H9 (cell line): Measurements from ENCODE around the gene ARID1A. TPM values are rescaled to one million over a fixed set of nuclear protein-coding genes. Genes with fewer than 3 reads are reported as not detected.

Experiments
- DNase-seq: peaks from one replicate; pipeline ENCODE4 v3.0.0-alpha.2; 2017
- H2AFZ ChIP-seq: one replicate; pipeline ENCODE4 v1.6.1; 2013; ENCODE audit warnings: mild to moderate bottlenecking, low read length, control low read depth, moderate library complexity
- H2AK5ac ChIP-seq: 2 replicates; pipeline ENCODE4 v1.6.1; 2013; ENCODE audit warnings: low read length, control low read depth, mixed read lengths; ENCODE audit not compliant: insufficient read length
- H2BK120ac ChIP-seq: one replicate; pipeline ENCODE4 v1.6.1; 2013; ENCODE audit warnings: low read depth, mild to moderate bottlenecking, low read length, control low read depth, inconsistent platforms; ENCODE audit not compliant: poor library complexity, severe bottlenecking
- H2BK12ac ChIP-seq: 2 replicates; pipeline ENCODE4 v1.6.1; 2013; ENCODE audit warnings: low read length, control low read depth, mixed read lengths, low read depth; ENCODE audit not compliant: insufficient read length
- H2BK15ac ChIP-seq: 2 replicates; pipeline ENCODE4 v1.6.1; 2013; ENCODE audit warnings: low read depth, low read length, control low read depth
- H2BK20ac ChIP-seq: one replicate; pipeline ENCODE4 v1.6.1; 2013; ENCODE audit warnings: low read depth, mild to moderate bottlenecking, low read length, control low read depth, inconsistent platforms; ENCODE audit not compliant: poor library complexity, severe bottlenecking
- H2BK5ac ChIP-seq: 2 replicates; pipeline ENCODE4 v1.6.1; 2013; ENCODE audit warnings: low read length, control low read depth, mixed read lengths; ENCODE audit not compliant: insufficient read length
- H3K14ac ChIP-seq: 2 replicates; pipeline ENCODE4 v1.6.1; 2013; ENCODE audit warnings: low read length, control low read depth; ENCODE audit not compliant: insufficient read depth
- H3K18ac ChIP-seq: 2 replicates; pipeline ENCODE4 v1.6.1; 2013; ENCODE audit warnings: low read depth, mild to moderate bottlenecking, mixed read lengths, low read length, control low read depth; ENCODE audit not compliant: insufficient read length
- H3K23ac ChIP-seq: 2 replicates; pipeline ENCODE4 v1.6.1; 2013; ENCODE audit warnings: low read length, control low read depth, mixed read lengths, low read depth; ENCODE audit not compliant: insufficient read length
- H3K23me2 ChIP-seq: 2 replicates; pipeline ENCODE4 v1.6.1; 2013; ENCODE audit warnings: low read depth, mild to moderate bottlenecking, mixed read lengths, low read length, control low read depth; ENCODE audit not compliant: insufficient read length, poor library complexity, severe bottlenecking
- H3K27ac ChIP-seq: 2 replicates; pipeline ENCODE4 v1.5.1; 2013; ENCODE audit warnings: low read length, control low read depth, mixed read lengths, low read depth; ENCODE audit not compliant: insufficient read length
- H3K27me3 ChIP-seq: 2 replicates; pipeline ENCODE4 v1.6.1; 2013; ENCODE audit warnings: low read length, control low read depth, inconsistent platforms; ENCODE audit not compliant: insufficient read depth
- H3K4ac ChIP-seq: 2 replicates; pipeline ENCODE4 v1.6.1; 2013; ENCODE audit warnings: low read depth, mild to moderate bottlenecking, control low read depth, inconsistent platforms, low read length, moderate library complexity
- H3K4me1 ChIP-seq: 2 replicates; pipeline ENCODE4 v1.6.1; 2013; ENCODE audit warnings: low read length, control low read depth, inconsistent platforms; ENCODE audit not compliant: insufficient read depth
- H3K4me2 ChIP-seq: 2 replicates; pipeline ENCODE4 v1.6.1; 2013; ENCODE audit warnings: low read length, control low read depth, mixed read lengths; ENCODE audit not compliant: insufficient read length, insufficient read depth
- H3K56ac ChIP-seq: 2 replicates; pipeline ENCODE4 v1.6.1; 2013; ENCODE audit warnings: low read depth, mild to moderate bottlenecking, mixed read lengths, low read length, control low read depth; ENCODE audit not compliant: insufficient read length
- H3K79me1 ChIP-seq: 2 replicates; pipeline ENCODE4 v1.6.1; 2013; ENCODE audit warnings: low read depth, mild to moderate bottlenecking, moderate library complexity, low read length, control low read depth, inconsistent platforms; ENCODE audit not compliant: insufficient read depth, poor library complexity, severe bottlenecking
- H3K79me2 ChIP-seq: 2 replicates; pipeline ENCODE4 v1.6.1; 2013; ENCODE audit warnings: low read length, control low read depth, inconsistent platforms; ENCODE audit not compliant: insufficient read depth
- H3K9ac ChIP-seq: 2 replicates; pipeline ENCODE4 v1.6.1; 2013; ENCODE audit warnings: low read length, control low read depth, mixed read lengths; ENCODE audit not compliant: insufficient read length; ENCODE audit errors: extremely low read depth
- H3K9me3 ChIP-seq: one replicate; pipeline ENCODE4 v1.6.1; 2013; ENCODE audit warnings: low read depth, low read length, inconsistent platforms; ENCODE audit not compliant: control insufficient read depth
- H3T11ph ChIP-seq: one replicate; pipeline ENCODE4 v1.6.1; 2013; ENCODE audit warnings: mild to moderate bottlenecking, low read length, control low read depth, inconsistent platforms
- H4K20me1 ChIP-seq: one replicate; pipeline ENCODE4 v1.6.1; 2013; ENCODE audit not compliant: control insufficient read depth, insufficient read length, insufficient read depth
- H4K5ac ChIP-seq: 2 replicates; pipeline ENCODE4 v1.6.1; 2013; ENCODE audit warnings: low read depth, mild to moderate bottlenecking, mixed read lengths, low read length, control low read depth; ENCODE audit not compliant: insufficient read length
- H4K8ac ChIP-seq: replicated peaks from 2 replicates; pipeline ENCODE4 v1.6.1; 2013; ENCODE audit warnings: low read length, control low read depth, mixed read lengths, low read depth; ENCODE audit not compliant: insufficient read length
- H4K91ac ChIP-seq: 2 replicates; pipeline ENCODE4 v1.6.1; 2013; ENCODE audit warnings: low read depth, mild to moderate bottlenecking, moderate library complexity, mixed read lengths, low read length, control low read depth; ENCODE audit not compliant: insufficient read length
- H3K27ac Mint-ChIP-seq, 3 experiments: 2 replicates in 2 of 3; 3 replicates in 1 of 3; pipeline ENCODE4 v1.8.0; 2020 to 2021; ENCODE audit warnings: mixed read lengths in 3 of 3, mild to moderate bottlenecking in 1 of 3, moderate library complexity in 1 of 3
- H3K27me3 Mint-ChIP-seq: 2 replicates; pipeline ENCODE4 v1.8.0; 2021; ENCODE audit warnings: low read depth, mild to moderate bottlenecking, moderate library complexity, mixed read lengths
- H3K36me3 Mint-ChIP-seq, 3 experiments: 2 replicates in 2 of 3; 3 replicates in 1 of 3; pipeline ENCODE4 v1.8.0; 2020 to 2021; ENCODE audit warnings: low read depth in 3 of 3, mixed read lengths in 3 of 3; ENCODE audit not compliant: insufficient read depth in 1 of 3
- H3K4me1 Mint-ChIP-seq, 2 experiments: 2 replicates each; pipeline ENCODE4 v1.8.0; 2020; ENCODE audit warnings: mixed read lengths in 2 of 2
- H3K4me3 Mint-ChIP-seq, 2 experiments: 2 replicates in 1 of 2; 3 replicates in 1 of 2; pipeline ENCODE4 v1.8.0; 2020 to 2021; ENCODE audit warnings: mild to moderate bottlenecking in 2 of 2, mixed read lengths in 2 of 2, moderate library complexity in 1 of 2
- H3K9me3 Mint-ChIP-seq, 2 experiments: 2 replicates in 1 of 2; 3 replicates in 1 of 2; pipeline ENCODE4 v1.8.0; 2020; ENCODE audit warnings: mild to moderate bottlenecking in 2 of 2, mixed read lengths in 2 of 2, moderate library complexity in 1 of 2
- WGBS: extraction: QIAGEN DNeasy Blood & Tissue Kit; methylation state at CpG from one replicate; pipeline ENCODE4 v1.1.7; 2013; ENCODE audit warnings: missing lambda C conversion rate, low lambda C conversion rate, mixed read lengths; ENCODE audit not compliant: insufficient read length; ENCODE audit errors: extremely low coverage; 5-methylcytosine and 5-hydroxymethylcytosine counted together
- total RNA-seq: library from RNA; stranded (reverse); gene quantifications from 2 replicates; pipeline ENCODE4 v1.2.1, GENCODE V29; 2021
- TF ChIP-seq, protein P1 (sequence below): fragments of 200-600 bp; sonication (generic); conservative IDR thresholded peaks from 3 replicates; pipeline ENCODE4 v1.8.0; 2021; ENCODE audit warnings: antibody characterized with exemption, mild to moderate bottlenecking

Gene ARID1A
- total RNA-seq, 1 experiment from 2014 or later = 147 TPM

DNA sequence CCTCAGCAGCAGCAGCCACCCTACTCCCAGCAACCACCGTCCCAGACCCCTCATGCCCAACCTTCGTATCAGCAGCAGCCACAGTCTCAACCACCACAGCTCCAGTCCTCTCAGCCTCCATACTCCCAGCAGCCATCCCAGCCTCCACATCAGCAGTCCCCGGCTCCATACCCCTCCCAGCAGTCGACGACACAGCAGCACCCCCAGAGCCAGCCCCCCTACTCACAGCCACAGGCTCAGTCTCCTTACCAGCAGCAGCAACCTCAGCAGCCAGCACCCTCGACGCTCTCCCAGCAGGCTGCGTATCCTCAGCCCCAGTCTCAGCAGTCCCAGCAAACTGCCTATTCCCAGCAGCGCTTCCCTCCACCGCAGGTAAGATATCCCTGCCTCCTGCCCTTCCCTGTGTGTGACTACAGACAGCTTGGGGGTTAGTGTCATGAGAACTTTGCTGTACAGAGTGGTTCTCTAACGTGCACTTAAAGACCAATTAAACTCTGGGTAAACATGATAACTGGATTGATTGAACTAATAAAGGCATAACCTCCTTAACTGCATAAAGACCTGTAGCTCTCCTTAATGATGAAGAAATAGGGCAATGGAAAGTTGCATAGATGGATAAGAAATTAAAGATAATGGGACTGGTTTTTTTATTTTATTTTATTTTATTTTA is 35.6 kb downstream of the ARID1A start:
- peak overlapping the region; percentile 11 to 71 (median 41); a peak in 4 of 7 replicates for H3K27ac Mint-ChIP-seq
- Histone ChIP-seq H4K5ac (no peak overlapping the region), H3K9ac (no peak overlapping the region), H3K4me1 (peaks cover 3% of the 10 kb centered on the region; the same call in 1 of the 2 replicates), H3K14ac (no peak overlapping the region), H3K9me3 (no peaks in the 10 kb centered on the region), H3K79me1 (no peaks in the 10 kb centered on the region), H3K27ac (no peak overlapping the region), H3K18ac (no peak overlapping the region), H2BK120ac (no peak overlapping the region), H3K79me2 (peaks cover 18% of the 10 kb centered on the region; the same call in 1 of the 2 replicates), H4K20me1 (no peaks in the 10 kb centered on the region), H3K23me2 (no peaks in the 10 kb centered on the region), H4K91ac (no peak overlapping the region), H3K4me2 (no peak overlapping the region), H2BK15ac (no peak overlapping the region), H2AK5ac (no peak overlapping the region), H3T11ph (no peak overlapping the region), H4K8ac (no peak overlapping the region), H2AFZ (no peak overlapping the region), H2BK5ac (no peak overlapping the region), H3K4ac (no peak overlapping the region), H3K23ac (no peak overlapping the region), H2BK12ac (no peak overlapping the region), H3K27me3 (no peaks in the 10 kb centered on the region), H2BK20ac (no peak overlapping the region), H3K56ac (no peak overlapping the region)
- H3K27me3 Mint-ChIP-seq = no peaks in the 10 kb centered on the region
- TF ChIP-seq, protein P1, sequence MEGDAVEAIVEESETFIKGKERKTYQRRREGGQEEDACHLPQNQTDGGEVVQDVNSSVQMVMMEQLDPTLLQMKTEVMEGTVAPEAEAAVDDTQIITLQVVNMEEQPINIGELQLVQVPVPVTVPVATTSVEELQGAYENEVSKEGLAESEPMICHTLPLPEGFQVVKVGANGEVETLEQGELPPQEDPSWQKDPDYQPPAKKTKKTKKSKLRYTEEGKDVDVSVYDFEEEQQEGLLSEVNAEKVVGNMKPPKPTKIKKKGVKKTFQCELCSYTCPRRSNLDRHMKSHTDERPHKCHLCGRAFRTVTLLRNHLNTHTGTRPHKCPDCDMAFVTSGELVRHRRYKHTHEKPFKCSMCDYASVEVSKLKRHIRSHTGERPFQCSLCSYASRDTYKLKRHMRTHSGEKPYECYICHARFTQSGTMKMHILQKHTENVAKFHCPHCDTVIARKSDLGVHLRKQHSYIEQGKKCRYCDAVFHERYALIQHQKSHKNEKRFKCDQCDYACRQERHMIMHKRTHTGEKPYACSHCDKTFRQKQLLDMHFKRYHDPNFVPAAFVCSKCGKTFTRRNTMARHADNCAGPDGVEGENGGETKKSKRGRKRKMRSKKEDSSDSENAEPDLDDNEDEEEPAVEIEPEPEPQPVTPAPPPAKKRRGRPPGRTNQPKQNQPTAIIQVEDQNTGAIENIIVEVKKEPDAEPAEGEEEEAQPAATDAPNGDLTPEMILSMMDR = no peak
- no peak overlapping the region for H3K4me3 Mint-ChIP-seq
- no peaks in the 10 kb centered on the region; a peak in 1 of 5 replicates for H3K9me3 Mint-ChIP-seq
- no peak for DNase-seq
- no CpG with 5 or more reads among the region's 11 CpGs for WGBS
- H3K36me3 Mint-ChIP-seq = peaks cover 44 to 68% (median 59%) of the 10 kb centered on the region in 3 experiments; a peak in 6 of 7 replicates
- peaks cover 16 to 18% of the 10 kb centered on the region in 2 experiments for H3K4me1 Mint-ChIP-seq
